Erythroblast (primary cell): Measurements from ENCODE around the gene TMEM51.

Source experiments
- GATA1 ChIP-seq: IDR thresholded peaks from 2 replicates; pipeline ENCODE4 v1.6.1; 2011; ENCODE audit warnings: low read depth, mild to moderate bottlenecking, control low read depth, low read length, moderate library complexity
- POLR2A ChIP-seq: IDR thresholded peaks from 2 replicates; pipeline ENCODE4 v1.6.1; 2011; ENCODE audit warnings: mild to moderate bottlenecking, low read length

DNA sequence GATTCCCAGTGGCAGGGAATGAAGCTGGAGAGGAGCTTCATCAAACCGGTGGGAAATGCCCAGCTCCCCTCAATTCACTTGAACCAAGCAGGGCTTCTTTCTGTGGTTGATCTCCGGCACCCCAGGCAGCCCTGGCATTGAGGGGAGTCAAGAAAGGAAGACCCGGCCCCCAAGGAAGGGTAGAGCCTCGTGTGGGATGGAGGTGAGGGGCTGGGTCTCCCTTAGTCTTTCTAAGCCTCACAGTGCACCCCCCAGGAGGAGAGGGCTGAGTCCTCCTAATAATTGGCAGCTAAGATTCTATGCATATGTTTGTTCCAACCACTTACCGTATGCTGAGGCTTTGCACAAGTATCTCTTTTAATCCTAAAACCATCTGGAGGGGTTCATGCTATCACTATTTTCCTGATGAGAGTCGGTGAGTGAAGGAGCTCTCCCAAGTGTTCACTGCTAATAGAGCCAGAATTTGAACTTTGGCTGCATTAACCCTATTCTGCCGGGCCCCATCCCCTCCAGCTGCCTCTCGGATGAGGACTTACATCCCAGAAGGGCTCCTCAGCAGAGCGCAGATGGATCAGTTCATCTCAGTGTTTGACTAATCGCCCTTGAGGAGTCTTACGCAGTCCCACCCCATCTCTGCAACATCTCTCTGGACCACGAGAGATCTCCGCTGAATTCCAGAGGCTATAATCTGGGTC lies 33.1 kb upstream of the TMEM51 start:
- TF ChIP-seq POLR2A (no peak), GATA1 (no peak)
